ENCODE results near the gene BZW2.

- TF ChIP-seq POLR2AphosphoS5 (IDR thresholded peaks at IDR 0.05; ENCODE audit: borderline replicate concordance, low read depth, low read length) = no peak
- no peak for TF ChIP-seq EZH2 (IDR thresholded peaks at IDR 0.05)
Measured at GRCh38 chr7:16636555-16637101, 9.4 kb upstream of the BZW2 start.

Measured in SK-N-MC (cell line).